Astrocyte of the spinal cord (primary cell): Measurements from ENCODE around the gene ADGRF3.
"Not testable (repeated sequence)": the region's sequence is repeated elsewhere in the genome, so short reads cannot be mapped to it uniquely, and the experiment has no call there.

Experiments
- DNase-seq: peaks from one replicate; pipeline ENCODE4 v3.0.0; 2011; ENCODE audit warnings: low read depth, low spot score
- H3K4me3 ChIP-seq: 2 replicates; pipeline ENCODE4 v1.5.1; 2011; ENCODE audit warnings: low read depth, mild to moderate bottlenecking, low read length, moderate library complexity
- in situ Hi-C: cut with HindIII; loops from 2 replicates; pipeline ENCODE4 v1.10.0; 2017; ENCODE audit warnings: low sequenced_read_pairs
- TF ChIP-seq, protein P1 (sequence below): IDR thresholded peaks from 2 replicates; pipeline ENCODE4 v1.5.1; 2012; ENCODE audit warnings: low read depth, mild to moderate bottlenecking, low read length, inconsistent platforms

The ADGRF3 gene

DNA sequence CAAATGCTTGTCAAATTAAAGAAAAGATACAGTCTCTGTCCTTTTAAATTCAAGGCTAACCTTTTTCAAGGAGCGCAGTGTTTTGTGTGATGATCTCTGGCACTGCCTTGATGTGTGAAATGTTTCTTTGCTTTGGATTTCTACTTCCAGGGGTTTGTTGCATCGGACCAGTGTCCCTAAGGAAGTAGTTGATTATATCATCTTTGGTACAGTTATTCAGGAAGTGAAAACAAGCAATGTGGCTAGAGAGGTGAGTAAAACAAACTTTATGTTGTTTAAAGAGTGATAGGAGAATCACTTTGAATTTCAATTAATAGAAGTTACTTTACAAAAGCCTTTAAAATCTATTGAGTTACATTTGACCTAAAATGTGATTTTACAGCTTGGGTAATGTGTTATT is 73.1 kb downstream of the ADGRF3 start:
- in situ Hi-C loops = no loop called here
- TF ChIP-seq, protein P1, sequence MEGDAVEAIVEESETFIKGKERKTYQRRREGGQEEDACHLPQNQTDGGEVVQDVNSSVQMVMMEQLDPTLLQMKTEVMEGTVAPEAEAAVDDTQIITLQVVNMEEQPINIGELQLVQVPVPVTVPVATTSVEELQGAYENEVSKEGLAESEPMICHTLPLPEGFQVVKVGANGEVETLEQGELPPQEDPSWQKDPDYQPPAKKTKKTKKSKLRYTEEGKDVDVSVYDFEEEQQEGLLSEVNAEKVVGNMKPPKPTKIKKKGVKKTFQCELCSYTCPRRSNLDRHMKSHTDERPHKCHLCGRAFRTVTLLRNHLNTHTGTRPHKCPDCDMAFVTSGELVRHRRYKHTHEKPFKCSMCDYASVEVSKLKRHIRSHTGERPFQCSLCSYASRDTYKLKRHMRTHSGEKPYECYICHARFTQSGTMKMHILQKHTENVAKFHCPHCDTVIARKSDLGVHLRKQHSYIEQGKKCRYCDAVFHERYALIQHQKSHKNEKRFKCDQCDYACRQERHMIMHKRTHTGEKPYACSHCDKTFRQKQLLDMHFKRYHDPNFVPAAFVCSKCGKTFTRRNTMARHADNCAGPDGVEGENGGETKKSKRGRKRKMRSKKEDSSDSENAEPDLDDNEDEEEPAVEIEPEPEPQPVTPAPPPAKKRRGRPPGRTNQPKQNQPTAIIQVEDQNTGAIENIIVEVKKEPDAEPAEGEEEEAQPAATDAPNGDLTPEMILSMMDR = no peak
- no peak overlapping the region for H3K4me3 ChIP-seq
- no peak for DNase-seq

- TF ChIP-seq, protein P1 = no peak
- no peak overlapping the region for H3K4me3 ChIP-seq
- in situ Hi-C loops = no loop called here
- no peak for DNase-seq
These were observed 76.2 kb downstream of the ADGRF3 start for GRCh38 chr2:26270373-26270772.

DNA sequence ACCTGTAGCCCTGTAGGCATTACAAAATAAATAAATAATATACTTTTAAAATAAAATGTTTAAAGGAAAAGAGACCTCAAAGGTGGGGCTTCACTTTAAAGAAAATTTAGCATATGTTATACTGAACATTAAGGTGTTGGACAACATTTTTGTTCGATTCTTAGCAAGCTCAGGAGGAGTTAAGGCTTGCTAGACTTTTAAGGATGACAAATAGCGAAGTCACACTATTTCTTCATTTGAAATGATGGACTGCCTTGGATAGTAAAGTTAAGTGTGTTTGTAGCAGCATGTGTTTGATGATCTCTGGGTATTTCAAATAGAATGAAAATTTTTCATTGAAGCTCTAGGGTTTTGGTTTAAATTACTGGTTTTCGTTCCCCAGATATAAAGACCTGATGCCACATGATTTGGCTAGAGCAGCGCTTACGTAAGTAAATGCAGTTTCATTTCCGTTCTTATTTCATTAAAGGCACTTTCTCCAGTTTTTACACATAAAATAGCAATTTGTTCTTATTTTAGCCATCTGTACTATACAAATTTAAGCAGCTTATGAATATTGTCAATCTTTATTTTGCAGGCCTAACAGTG is 76.9 kb downstream of the ADGRF3 start:
- TF ChIP-seq, protein P1 = no peak
- in situ Hi-C loops = no loop called here
- no peak for DNase-seq
- H3K4me3 ChIP-seq = no peak overlapping the region

DNA sequence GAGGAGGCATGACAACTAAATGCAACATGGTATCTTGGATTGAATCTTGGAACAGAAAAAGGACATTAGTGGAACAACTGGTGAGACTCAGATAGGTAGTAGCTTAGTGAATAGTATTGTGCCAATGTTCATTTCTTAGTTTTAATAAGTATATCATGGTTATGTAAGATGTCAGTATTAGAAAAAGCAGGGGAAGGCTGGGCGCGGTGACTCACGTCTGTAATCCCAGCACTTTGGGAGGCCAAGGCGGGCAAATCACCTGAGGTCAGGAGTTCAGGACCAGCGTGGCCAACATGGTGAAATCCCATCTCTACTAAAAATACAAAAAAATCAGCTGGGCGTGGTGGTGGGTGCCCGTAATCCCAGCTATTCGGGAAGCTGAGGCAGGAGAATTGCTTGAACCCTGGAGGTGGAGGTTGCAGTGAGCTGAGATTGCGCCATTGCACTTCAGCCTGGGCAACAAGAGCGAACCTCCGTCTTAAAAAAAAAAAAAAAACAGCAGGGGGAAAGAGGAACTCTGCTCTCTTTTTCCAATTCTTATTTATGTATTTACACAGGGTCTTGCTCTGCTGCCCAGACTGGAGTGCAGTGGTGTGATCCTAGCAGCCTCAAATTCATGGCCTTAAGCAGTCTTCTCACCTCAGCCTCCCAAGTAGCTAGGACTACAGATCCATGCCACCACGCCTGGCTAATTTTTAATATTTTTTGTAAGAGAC is 77.8 kb downstream of the ADGRF3 start:
- H3K4me3 ChIP-seq, DNase-seq, in situ Hi-C loops: not testable (repeated sequence)

DNA sequence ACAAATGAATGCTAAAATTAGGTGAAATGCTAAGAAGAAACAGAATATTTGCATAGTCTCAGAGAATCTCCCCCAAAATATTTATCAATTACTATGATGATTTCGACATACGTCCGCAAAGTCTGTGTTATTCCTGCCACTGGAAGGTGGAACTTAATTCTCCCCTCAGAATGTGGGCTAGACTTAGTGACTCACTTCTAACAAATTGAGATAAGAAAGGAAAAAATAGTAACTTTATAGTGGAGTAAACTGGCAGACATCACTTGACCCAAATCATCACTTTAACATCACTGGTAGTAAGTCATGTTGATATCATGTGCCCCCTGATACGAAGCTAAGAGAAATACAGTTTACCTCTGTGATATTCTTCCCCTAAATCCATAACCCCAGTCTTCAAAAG is 78.4 kb downstream of the ADGRF3 start:
- in situ Hi-C loops = no loop called here
- peak; percentile 10 for DNase-seq
- TF ChIP-seq, protein P1 = no peak
- no peak overlapping the region for H3K4me3 ChIP-seq

GRCh38 chr2:26258836-26259235 is 87.8 kb downstream of the ADGRF3 start:
- in situ Hi-C loops, DNase-seq: not testable (repeated sequence)

More at GRCh38 chr2:26258836-26259235, 87.8 kb downstream of the ADGRF3 start:
- H3K4me3 ChIP-seq = not testable (repeated sequence)
